ENCODE data around the gene LRRC8E. TPM values are rescaled to one million over a fixed set of nuclear protein-coding genes. Genes with fewer than 3 reads are reported as not detected.
"Not testable (repeated sequence)": the region's sequence is repeated elsewhere in the genome, so short reads cannot be mapped to it uniquely, and the experiment has no call there.

LRRC8E gene
- total and polyA plus RNA-seq, 2 of the 8 experiments (the other 6 are each of a cell fraction or from before 2014, with no cell fraction given), result 2.7 to 2.9 TPM

- not testable (repeated sequence) for H2BK20ac ChIP-seq (ENCODE audit: low read length); H3K56ac ChIP-seq (replicated peaks; ENCODE audit: insufficient read length, low read depth, low read length); H3K79me1 ChIP-seq (ENCODE audit: low read depth, low read length); H3K4me2 ChIP-seq (ENCODE audit: insufficient read depth in 1 of 2, low read depth in 2 of 2, low read length in 2 of 2); H3K18ac ChIP-seq (ENCODE audit: extremely low read depth, low read length); H2BK120ac ChIP-seq (replicated peaks; ENCODE audit: low read depth, low read length); H2BK5ac ChIP-seq (ENCODE audit: low read depth, low read length); H3K9me3 ChIP-seq (ENCODE audit: insufficient read depth in 2 of 2, low read depth in 1 of 2, low read length in 1 of 2); H3K23me2 ChIP-seq (ENCODE audit: low read depth, low read length); H4K5ac ChIP-seq (ENCODE audit: insufficient read length, low read depth, low read length); FAIRE-seq; H4K91ac ChIP-seq (replicated peaks; ENCODE audit: insufficient read length, low read length); H3K27me3 ChIP-seq (replicated peaks in 1 of 4; ENCODE audit: control insufficient read depth in 3 of 4, extremely low read depth in 1 of 4, insufficient read depth in 3 of 4, low read length in 3 of 4); H4K20me1 ChIP-seq (replicated peaks in 1 of 2; ENCODE audit: control insufficient read depth in 1 of 2, insufficient read depth in 2 of 2, low read length in 2 of 2); H2BK15ac ChIP-seq (ENCODE audit: low read length); H3K36me3 ChIP-seq (ENCODE audit: control insufficient read depth in 2 of 4, insufficient read depth in 4 of 4, low read length in 3 of 4); H2AK5ac ChIP-seq (ENCODE audit: low read depth, low read length); H2AFZ ChIP-seq (ENCODE audit: low read length); H4K8ac ChIP-seq (ENCODE audit: extremely low read depth, insufficient read depth, low read length); H3K9ac ChIP-seq (replicated peaks in 1 of 4; ENCODE audit: extremely low read depth in 1 of 4, low read depth in 3 of 4, low read length in 3 of 4); H3K4me3 ChIP-seq (ENCODE audit: extremely low read depth in 1 of 4, insufficient read depth in 2 of 4, low read depth in 3 of 4, low read length in 4 of 4); DNase-seq (ENCODE audit: low read depth in 1 of 2, low spot score in 2 of 2); H3K4ac ChIP-seq (replicated peaks; ENCODE audit: insufficient read length, low read depth, low read length); H3K27ac ChIP-seq (ENCODE audit: low read depth, low read length); H3K79me2 ChIP-seq (ENCODE audit: control insufficient read depth in 1 of 2, insufficient read depth in 2 of 2, low read length in 2 of 2); H2BK12ac ChIP-seq (ENCODE audit: low read depth, low read length); H3K23ac ChIP-seq (ENCODE audit: insufficient read length); H3K4me1 ChIP-seq (replicated peaks in 1 of 4; ENCODE audit: control insufficient read depth in 3 of 4, insufficient read depth in 4 of 4, low read length in 3 of 4); H3K14ac ChIP-seq (ENCODE audit: insufficient read length)
- WGBS, 2 experiments (ENCODE audit: extremely low coverage in 1 of 2, insufficient coverage in 1 of 2, insufficient read length in 1 of 2, insufficient replicate concordance in 2 of 2, low coverage in 1 of 2, low lambda C conversion rate in 2 of 2, missing lambda C conversion rate in 1 of 2), result 89% methylated on average over 18 of the region's 18 CpGs; no CpG with 5 or more reads in 1 of the 2 experiments
- POLR2A ChIA-PET (ENCODE audit: partially characterized antibody), result interaction anchor here (0.7 to 1.9 kb wide), 7 partner anchors 8 to 25 kb away, joined by 3 to 7 read pairs (median 4); partner anchors contain the start of gene MAP2K7
- CTCF ChIA-PET (ENCODE audit: partially characterized antibody), result interaction anchor here (2.0 kb wide), 1 partner anchor 24 kb away, joined by 6 read pairs; no protein-coding TSS in a partner anchor
These were observed 5.2 kb downstream of the LRRC8E start for GRCh38 chr19:7893362-7894101.

Data from H1 (cell line).